Kidney (tissue), 14 donors: Measurements from ENCODE around the gene IL3RA. TPM values are rescaled to one million over a fixed set of nuclear protein-coding genes. Genes with fewer than 3 reads are reported as not detected.

ENCODE experiments used
- DNase-seq, 5 donors: peaks; one replicate each; pipeline ENCODE4 v3.0.0-alpha.2; 2013 to 2020
- FAIRE-seq: peaks from 2 replicates; lab custom pipeline; 2012; peaks lifted over from hg19 to GRCh38; lab: Jason Lieb, UNC
- H3K27ac ChIP-seq, 2 donors: one replicate each; pipeline ENCODE4 v1.7.0; 2013; ENCODE audit warnings: low read depth in 2 of 2, low read length in 2 of 2, inconsistent platforms in 1 of 2
- H3K27me3 ChIP-seq: one replicate; pipeline ENCODE4 v1.7.1; 2013; ENCODE audit warnings: low read length, inconsistent platforms; ENCODE audit not compliant: control insufficient read depth, insufficient read depth
- H3K36me3 ChIP-seq, 3 donors: one replicate each; pipeline versions ENCODE4 v1.7.0 to v1.7.1; 2013; ENCODE audit warnings: low read length in 3 of 3, control low read depth in 1 of 3, inconsistent platforms in 1 of 3; ENCODE audit not compliant: insufficient read depth in 3 of 3, control insufficient read depth in 2 of 3
- H3K4me1 ChIP-seq, 3 donors: one replicate each; pipeline versions ENCODE4 v1.7.0 to v1.7.1; 2013; ENCODE audit warnings: low read length in 3 of 3, inconsistent platforms in 1 of 3, low read depth in 1 of 3; ENCODE audit not compliant: control insufficient read depth in 2 of 3, insufficient read depth in 2 of 3
- H3K4me3 ChIP-seq, 3 donors: one replicate each; pipeline versions ENCODE4 v1.7.0 to v1.8.1; 2013; ENCODE audit warnings: low read length in 3 of 3, control low read depth in 1 of 3, inconsistent platforms in 1 of 3
- H3K9ac ChIP-seq, 3 donors: one replicate each; pipeline versions ENCODE4 v1.7.0 to v1.7.1; 2013; ENCODE audit warnings: low read length in 3 of 3, control low read depth in 1 of 3, inconsistent platforms in 1 of 3
- H3K9me3 ChIP-seq, 3 donors: one replicate each; pipeline versions ENCODE4 v1.7.0 to v1.7.1; 2013; ENCODE audit warnings: low read length in 3 of 3, control low read depth in 1 of 3, inconsistent platforms in 1 of 3; ENCODE audit not compliant: control insufficient read depth in 2 of 3, insufficient read depth in 1 of 3
- CTCF ChIP-seq: IDR thresholded peaks from 3 replicates; pipeline ENCODE4 v1.5.1; 2012; ENCODE audit warnings: mild to moderate bottlenecking, moderate library complexity, borderline replicate concordance; ENCODE audit not compliant: insufficient read depth; ENCODE audit errors: extremely low read depth
- intact Hi-C: fragments of 100-400 bp; cut with DNase I; formaldehyde crosslinking; loops from one replicate; pipeline ENCODE4 v1.11.1; 2022
- polyA plus RNA-seq: library from polyadenylated mRNA; stranded (reverse); fragments of 350-450 nt; fragmentation: Illumina TruSeq; extraction: RNeasy Lipid Tissue Mini Kit (QIAGEN cat#74804); gene quantifications from one replicate; pipeline ENCODE4 v1.2.3, GENCODE V29; 2014; ENCODE audit warnings: low read depth, low replicate concordance; ENCODE audit not compliant: insufficient read depth
- total RNA-seq: library from RNA; stranded (reverse); fragmentation: NEBNext Ultra II Directional; extraction: Animal tissue kit (Norgen Biotek cat#: 25700); gene quantifications from one replicate; pipeline ENCODE4 v1.2.1, GENCODE V29; 2021
- donor health status: control.
- donor health status: control.
- donor health status: control.
- donor health status: control.
- donor health status: control.
- donor health status: DM: yes; HTN: yes; CAD: no.
- donor health status: Normal renal cell carcinoma (clear cell type).

Gene IL3RA
- total and polyA plus RNA-seq, 2 donors from 2014 or later: 4.6 to 10.2 TPM

- no peak for FAIRE-seq
These were observed 83.2 kb downstream of the IL3RA start for GRCh38 chrX:1419545-1420355.

GRCh38 chrX:1420371-1420770 lies 83.8 kb downstream of the IL3RA start:
- FAIRE-seq (no peak), DNase-seq (peak in 1 of 5 donors; percentile 68)
- Histone ChIP-seq H3K4me1 (no peaks in the 10 kb centered on the region), H3K27ac (no peak overlapping the region), H3K36me3 (peaks cover 16 to 26% (median 20%) of the 10 kb centered on the region in 3 donors), H3K9me3 (peaks cover 0 to 9% (median 4%) of the 10 kb centered on the region in 3 donors), H3K27me3 (no peaks in the 10 kb centered on the region), H3K4me3 (no peak overlapping the region), H3K9ac (no peak overlapping the region)
- TF ChIP-seq CTCF: no peak
- intact Hi-C loops: no loop called here

More at GRCh38 chrX:1419545-1420355, 83.2 kb downstream of the IL3RA start:
- no peak overlapping the region for H3K9ac ChIP-seq
- H3K27me3 ChIP-seq: no peaks in the 10 kb centered on the region
- no peaks in the 10 kb centered on the region for H3K4me1 ChIP-seq
- peaks cover 0 to 9% (median 4%) of the 10 kb centered on the region in 3 donors for H3K9me3 ChIP-seq
- no peak for TF ChIP-seq CTCF
- no peak overlapping the region for H3K27ac ChIP-seq
- intact Hi-C loops: no loop called here
- H3K4me3 ChIP-seq: no peak overlapping the region
- peaks cover 13 to 22% (median 19%) of the 10 kb centered on the region in 3 donors for H3K36me3 ChIP-seq
- peak in 1 of 5 donors; percentile 72 for DNase-seq

- peak in 1 of 5 donors; percentile 35 for DNase-seq
- FAIRE-seq: no peak
- TF ChIP-seq CTCF: no peak
- Histone ChIP-seq H3K36me3 (peaks cover 12 to 21% (median 19%) of the 10 kb centered on the region in 3 donors), H3K9ac (no peak overlapping the region), H3K27me3 (no peaks in the 10 kb centered on the region), H3K27ac (no peak overlapping the region), H3K4me1 (no peaks in the 10 kb centered on the region), H3K4me3 (no peak overlapping the region), H3K9me3 (peaks cover 0 to 9% (median 4%) of the 10 kb centered on the region in 3 donors)
- intact Hi-C loops: no loop called here
These were observed 85.0 kb downstream of the IL3RA start for GRCh38 chrX:1421433-1422134.
